ENCODE measurements around the gene CBX4. TPM values are rescaled to one million over a fixed set of nuclear protein-coding genes. Genes with fewer than 3 reads are reported as not detected.
A peak's percentile ranks its signal among the peaks of the same experiment; 100 is the strongest.

The CBX4 gene
- total RNA-seq, 1 donor: 8.3 TPM

DNA sequence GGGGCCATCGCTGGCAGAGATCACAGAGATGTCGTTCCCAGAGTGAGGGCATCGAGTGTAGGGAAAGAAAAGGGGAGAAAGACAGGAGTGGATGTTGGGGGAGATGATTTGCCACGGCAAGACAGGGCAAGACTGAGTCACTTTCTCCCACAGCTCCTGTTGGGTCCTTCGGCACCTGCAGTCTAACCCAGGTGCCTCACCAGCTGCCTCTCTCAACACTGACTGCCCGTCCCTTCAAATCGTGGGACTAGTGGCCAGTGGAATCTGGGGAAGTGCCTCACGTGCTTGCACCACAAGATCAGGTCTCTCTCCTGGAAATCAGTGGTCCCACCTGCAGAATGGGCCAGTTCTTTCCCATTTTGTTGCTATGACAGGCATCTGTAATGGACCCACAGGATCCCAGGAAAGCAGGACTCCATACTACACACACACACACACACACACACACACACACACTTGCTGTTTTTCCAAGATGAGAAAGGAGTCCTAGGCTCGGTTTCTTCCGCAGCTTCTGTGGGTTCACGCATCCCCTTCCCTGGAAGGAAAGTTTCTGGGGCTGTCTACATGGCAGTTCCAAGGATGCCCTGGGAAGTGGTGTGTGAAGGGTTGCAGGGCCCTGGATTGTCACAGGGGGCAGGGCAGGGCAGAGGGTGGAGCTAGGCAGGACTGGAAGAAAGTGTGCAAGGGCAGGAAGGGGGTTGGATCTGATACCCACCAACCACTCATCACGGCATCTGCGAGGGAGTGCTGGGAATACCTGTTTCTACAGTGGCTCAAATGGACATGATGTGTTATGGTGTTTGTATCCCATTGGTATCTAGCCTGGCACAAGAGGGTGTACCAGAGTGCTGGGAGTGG lies 32.1 kb downstream of the CBX4 start:
- no peak for DNase-seq (ENCODE audit: low read depth)
- H3K4me3 ChIP-seq (ENCODE audit: low read depth, low read length): no peak overlapping the region
- TF ChIP-seq, protein P1, sequence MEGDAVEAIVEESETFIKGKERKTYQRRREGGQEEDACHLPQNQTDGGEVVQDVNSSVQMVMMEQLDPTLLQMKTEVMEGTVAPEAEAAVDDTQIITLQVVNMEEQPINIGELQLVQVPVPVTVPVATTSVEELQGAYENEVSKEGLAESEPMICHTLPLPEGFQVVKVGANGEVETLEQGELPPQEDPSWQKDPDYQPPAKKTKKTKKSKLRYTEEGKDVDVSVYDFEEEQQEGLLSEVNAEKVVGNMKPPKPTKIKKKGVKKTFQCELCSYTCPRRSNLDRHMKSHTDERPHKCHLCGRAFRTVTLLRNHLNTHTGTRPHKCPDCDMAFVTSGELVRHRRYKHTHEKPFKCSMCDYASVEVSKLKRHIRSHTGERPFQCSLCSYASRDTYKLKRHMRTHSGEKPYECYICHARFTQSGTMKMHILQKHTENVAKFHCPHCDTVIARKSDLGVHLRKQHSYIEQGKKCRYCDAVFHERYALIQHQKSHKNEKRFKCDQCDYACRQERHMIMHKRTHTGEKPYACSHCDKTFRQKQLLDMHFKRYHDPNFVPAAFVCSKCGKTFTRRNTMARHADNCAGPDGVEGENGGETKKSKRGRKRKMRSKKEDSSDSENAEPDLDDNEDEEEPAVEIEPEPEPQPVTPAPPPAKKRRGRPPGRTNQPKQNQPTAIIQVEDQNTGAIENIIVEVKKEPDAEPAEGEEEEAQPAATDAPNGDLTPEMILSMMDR (IDR thresholded peaks at IDR 0.05; ENCODE audit: insufficient read depth, low read length): no peak

GRCh38 chr17:79806446-79806760 lies 32.8 kb downstream of the CBX4 start:
- H3K4me3 ChIP-seq (ENCODE audit: low read depth, low read length): no peak overlapping the region
- DNase-seq (ENCODE audit: low read depth): no peak
- TF ChIP-seq, protein P1 (IDR thresholded peaks at IDR 0.05; ENCODE audit: insufficient read depth, low read length): no peak

GRCh38 chr17:79804856-79805696 lies 34.2 kb downstream of the CBX4 start:
- TF ChIP-seq, protein P1 (IDR thresholded peaks at IDR 0.05; ENCODE audit: insufficient read depth, low read length): no peak
- H3K4me3 ChIP-seq (ENCODE audit: low read depth, low read length): no peak overlapping the region
- DNase-seq (ENCODE audit: low read depth): no peak

GRCh38 chr17:79803997-79804855 lies 35.0 kb downstream of the CBX4 start:
- H3K4me3 ChIP-seq (ENCODE audit: low read depth, low read length): no peak overlapping the region
- TF ChIP-seq, protein P1 (IDR thresholded peaks at IDR 0.05; ENCODE audit: insufficient read depth, low read length): no peak
- peak; percentile 21 for DNase-seq (ENCODE audit: low read depth)

- TF ChIP-seq, protein P1 (IDR thresholded peaks at IDR 0.05; ENCODE audit: insufficient read depth, low read length): no peak
- DNase-seq (ENCODE audit: low read depth): no peak
- H3K4me3 ChIP-seq (ENCODE audit: low read depth, low read length): no peak overlapping the region
These were observed 35.7 kb downstream of the CBX4 start for GRCh38 chr17:79803421-79803996.

All from fibroblast of the aortic adventitia (primary cell).